Endometrial microvascular endothelial cells (primary cell): ENCODE data around the gene NEXN. TPM values are rescaled to one million over a fixed set of nuclear protein-coding genes. Genes with fewer than 3 reads are reported as not detected.

Experiments used
- in situ Hi-C: cut with HindIII; loops from 2 replicates; pipeline ENCODE4 v1.10.0; 2017; ENCODE audit warnings: low sequenced_read_pairs, low pct_unique_long_range_greater_than_20kb; ENCODE audit errors: inconsistent ontology term
- total RNA-seq: library from RNA; depleted of rRNA; stranded (reverse); fragments of >200 nt; gene quantifications from one replicate; pipeline ENCODE4 v1.2.3, GENCODE V29; 2015; ENCODE audit errors: inconsistent ontology term

The NEXN gene
- total RNA-seq, 1 donor from 2014 or later = 5.2 TPM

DNA sequence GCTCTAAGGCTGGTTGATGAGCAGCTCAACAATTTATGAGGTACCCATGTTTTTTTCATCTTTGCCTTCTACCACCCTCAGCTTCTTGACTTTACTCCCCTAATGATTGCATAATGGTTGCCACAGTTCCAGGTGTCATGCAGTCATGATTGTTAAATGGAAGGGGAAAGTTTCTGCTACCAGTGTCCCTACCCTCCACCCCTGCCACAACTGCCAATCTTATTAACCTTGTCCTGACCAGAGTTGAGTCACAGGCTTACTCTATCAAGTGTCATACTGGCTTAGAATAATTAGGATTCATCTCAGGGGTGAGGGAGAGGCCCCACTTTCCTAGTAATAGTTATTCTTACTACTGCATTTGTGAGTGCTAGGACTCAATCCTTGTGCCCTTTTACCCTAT lies 98.4 kb downstream of the NEXN start:
- in situ Hi-C loops = no loop called here

DNA sequence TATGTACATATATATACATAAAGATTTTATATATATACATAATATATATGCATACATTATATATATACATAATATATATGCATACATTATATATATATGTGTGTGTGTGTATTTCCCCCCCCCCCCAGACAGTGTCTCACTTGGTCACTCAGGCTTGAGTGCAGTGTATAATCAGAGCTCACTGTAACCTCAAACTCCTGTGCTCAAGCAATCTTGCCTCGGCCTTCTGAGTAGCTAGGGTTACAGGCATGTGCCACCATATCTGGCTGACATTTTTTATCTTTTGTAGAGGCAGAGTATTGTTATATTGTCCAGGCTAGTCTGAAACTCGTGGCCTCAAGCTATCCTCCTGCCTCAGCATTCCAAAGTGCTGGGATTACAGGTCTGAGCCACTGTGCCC lies 99.5 kb downstream of the NEXN start:
- in situ Hi-C loops = no loop called here

DNA sequence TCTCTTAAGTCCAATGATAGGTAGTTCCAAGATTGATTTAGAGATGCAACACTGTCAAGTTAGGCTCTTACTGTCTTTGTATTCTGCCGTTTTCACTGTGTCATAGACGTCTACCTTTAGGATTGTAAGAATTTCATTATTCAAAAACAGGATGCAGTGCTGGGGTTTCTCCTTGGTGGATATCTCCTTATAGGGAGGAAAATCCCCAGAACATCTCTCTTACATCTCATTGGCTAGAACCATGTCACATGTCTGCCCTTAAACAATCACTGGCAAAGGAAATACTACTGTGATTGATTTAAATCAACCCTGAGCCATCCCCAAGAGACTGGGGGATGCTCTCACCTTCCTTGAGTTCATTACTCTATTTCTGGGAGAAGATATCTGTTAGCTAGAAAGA lies 101.3 kb downstream of the NEXN start:
- in situ Hi-C loops = no loop called here

DNA sequence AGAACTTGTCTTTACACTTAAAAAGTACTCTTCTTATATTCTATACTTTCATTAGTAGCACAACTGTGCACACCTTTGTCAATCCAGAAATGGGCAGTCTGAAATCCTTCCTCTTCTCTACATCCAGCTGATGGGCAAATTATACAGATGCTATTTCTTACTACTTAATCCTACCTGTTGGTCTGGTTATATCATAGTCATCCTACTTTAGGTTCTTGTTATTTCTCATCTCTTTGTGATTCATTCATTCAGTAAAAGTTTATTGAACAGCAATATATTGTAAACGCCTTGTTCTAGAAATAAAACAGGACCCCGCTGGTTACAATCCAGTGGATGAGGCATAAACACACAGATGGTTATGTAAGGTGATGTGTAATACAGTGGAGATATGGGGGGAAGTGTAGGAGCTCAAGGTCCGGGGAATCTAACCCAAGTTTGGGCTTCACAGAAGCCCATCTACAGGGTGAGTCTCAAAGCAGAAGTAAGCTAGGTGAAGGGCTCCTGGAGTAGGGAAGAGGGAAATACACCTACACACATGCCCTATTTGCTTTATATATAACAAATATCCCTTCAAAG lies 102.3 kb downstream of the NEXN start:
- in situ Hi-C loops = no loop called here

DNA sequence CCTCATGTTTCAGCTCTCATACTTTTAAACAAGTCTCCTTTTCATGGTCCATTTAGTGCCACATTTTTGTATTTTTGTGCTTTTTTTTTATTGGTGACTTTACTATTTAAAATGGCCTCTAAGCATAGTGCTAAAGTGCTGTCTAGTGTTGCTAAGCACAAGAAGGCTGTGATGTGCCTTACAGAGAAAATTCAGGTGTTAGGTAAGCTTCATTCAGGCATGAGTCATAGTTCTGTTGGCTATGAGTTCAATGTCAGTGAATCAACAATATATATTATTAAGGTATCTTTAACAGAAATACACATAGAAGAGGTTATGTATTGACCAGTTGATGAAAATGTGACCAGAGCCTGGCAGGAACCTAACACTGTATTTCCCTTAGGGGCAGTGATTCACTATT lies 103.2 kb downstream of the NEXN start:
- in situ Hi-C loops = no loop called here

Other genes with a start within 250 kb of the NEXN start
- 78.1 TPM for gene ZZZ3, start 206.0 kb upstream of the NEXN start, total RNA-seq
- 39.4 TPM for gene USP33, start 128.8 kb upstream of the NEXN start, total RNA-seq
- gene MIGA1, start 109.0 kb upstream of the NEXN start, total RNA-seq = 9.1 TPM
- 113 TPM for gene FUBP1, start 90.4 kb downstream of the NEXN start, total RNA-seq
- 55.0 TPM for gene DNAJB4, start 116.3 kb downstream of the NEXN start, total RNA-seq
- 1.6 TPM for gene GIPC2, start 157.3 kb downstream of the NEXN start, total RNA-seq